Measurements from ENCODE around the gene IGF2BP3. TPM values are rescaled to one million over a fixed set of nuclear protein-coding genes. Genes with fewer than 3 reads are reported as not detected.

Gene IGF2BP3
- polyA plus RNA-seq, 1 donor (not counting 4 experiments of a cell fraction or from before 2014, with no cell fraction given) = 22.3 TPM

GRCh38 chr7:23494009-23494408, 23.7 kb upstream of the IGF2BP3 start:
- H3K4me2 ChIP-seq (ENCODE audit: control insufficient read depth, extremely low read depth, insufficient read depth, low read depth, low read length) = no peak overlapping the region
- TF ChIP-seq CTCF (optimal IDR thresholded peaks at IDR 0.05 in 1 of 3, IDR thresholded peaks at IDR 0.05 in 1 of 3, conservative IDR thresholded peaks at IDR 0.05 in 1 of 3; ENCODE audit: extremely low read depth in 1 of 3, insufficient read depth in 2 of 3, low read length in 3 of 3) = no peak
- TF ChIP-seq EZH2 (IDR thresholded peaks at IDR 0.05; ENCODE audit: low read length) = no peak
- no peak overlapping the region for H3K9ac ChIP-seq (ENCODE audit: control insufficient read depth, extremely low read depth, insufficient read depth, low read length)
- DNase-seq (ENCODE audit: low read depth, low spot score) (no peak), FAIRE-seq (no peak)
- H3K4me3 ChIP-seq (ENCODE audit: control insufficient read depth in 2 of 3, extremely low read depth in 1 of 3, insufficient read depth in 2 of 3, low read depth in 1 of 3, low read length in 3 of 3) = no peak overlapping the region
- no peaks in the 10 kb centered on the region for H3K27me3 ChIP-seq (ENCODE audit: control insufficient read depth, extremely low read depth, insufficient read depth, low read length)
- no peaks in the 10 kb centered on the region for H3K79me2 ChIP-seq (ENCODE audit: control insufficient read depth, insufficient read depth, low read length)
- H2AFZ ChIP-seq (ENCODE audit: control insufficient read depth, low read length) = no peak overlapping the region
- H3K27ac ChIP-seq (ENCODE audit: control insufficient read depth, insufficient read depth, low read length) = no peak overlapping the region
- no peaks in the 10 kb centered on the region for H3K9me1 ChIP-seq (ENCODE audit: control insufficient read depth, extremely low read depth, insufficient read depth, low read length)
- H3K9me3 ChIP-seq (ENCODE audit: control insufficient read depth, low read depth, low read length) = no peaks in the 10 kb centered on the region
- no peaks in the 10 kb centered on the region for H3K36me3 ChIP-seq (ENCODE audit: control insufficient read depth in 2 of 2, extremely low read depth in 1 of 2, insufficient read depth in 2 of 2, low read length in 2 of 2)
- H3K4me1 ChIP-seq (ENCODE audit: control insufficient read depth, extremely low read depth, insufficient read depth, low read length) = no peaks in the 10 kb centered on the region
- dilution Hi-C loops (cut with MboI; ENCODE audit: extremely low pct_ligation_motif_present, low sequenced_read_pairs) = no loop called here
- no peaks in the 10 kb centered on the region for H4K20me1 ChIP-seq (ENCODE audit: control insufficient read depth, extremely low read depth, insufficient read depth, low read length)

GRCh38 chr7:23491502-23491901, 21.2 kb upstream of the IGF2BP3 start:
- Histone ChIP-seq H3K9me3 (ENCODE audit: control insufficient read depth, low read depth, low read length) (no peaks in the 10 kb centered on the region), H3K9me1 (ENCODE audit: control insufficient read depth, extremely low read depth, insufficient read depth, low read length) (no peaks in the 10 kb centered on the region), H3K27me3 (ENCODE audit: control insufficient read depth, extremely low read depth, insufficient read depth, low read length) (no peaks in the 10 kb centered on the region), H3K4me3 (ENCODE audit: control insufficient read depth in 2 of 3, extremely low read depth in 1 of 3, insufficient read depth in 2 of 3, low read depth in 1 of 3, low read length in 3 of 3) (no peak overlapping the region), H3K4me2 (ENCODE audit: control insufficient read depth, extremely low read depth, insufficient read depth, low read depth, low read length) (no peak overlapping the region), H3K4me1 (ENCODE audit: control insufficient read depth, extremely low read depth, insufficient read depth, low read length) (no peaks in the 10 kb centered on the region), H3K9ac (ENCODE audit: control insufficient read depth, extremely low read depth, insufficient read depth, low read length) (no peak overlapping the region), H2AFZ (ENCODE audit: control insufficient read depth, low read length) (no peak overlapping the region), H4K20me1 (ENCODE audit: control insufficient read depth, extremely low read depth, insufficient read depth, low read length) (no peaks in the 10 kb centered on the region), H3K27ac (ENCODE audit: control insufficient read depth, insufficient read depth, low read length) (no peak overlapping the region), H3K79me2 (ENCODE audit: control insufficient read depth, insufficient read depth, low read length) (no peaks in the 10 kb centered on the region), H3K36me3 (ENCODE audit: control insufficient read depth in 2 of 2, extremely low read depth in 1 of 2, insufficient read depth in 2 of 2, low read length in 2 of 2) (no peaks in the 10 kb centered on the region)
- dilution Hi-C loops (cut with MboI; ENCODE audit: extremely low pct_ligation_motif_present, low sequenced_read_pairs) = no loop called here
- TF ChIP-seq EZH2 (IDR thresholded peaks at IDR 0.05; ENCODE audit: low read length) (no peak), CTCF (optimal IDR thresholded peaks at IDR 0.05 in 1 of 3, IDR thresholded peaks at IDR 0.05 in 1 of 3, conservative IDR thresholded peaks at IDR 0.05 in 1 of 3; ENCODE audit: extremely low read depth in 1 of 3, insufficient read depth in 2 of 3, low read length in 3 of 3) (no peak)
- DNase-seq (ENCODE audit: low read depth, low spot score) (no peak), FAIRE-seq (no peak)

Data from keratinocyte (primary cell).